Caki2 (cell line): Measurements from ENCODE around the gene IL4R. TPM values are rescaled to one million over a fixed set of nuclear protein-coding genes. Genes with fewer than 3 reads are reported as not detected.
"Not testable (repeated sequence)": the region's sequence is repeated elsewhere in the genome, so short reads cannot be mapped to it uniquely, and the experiment has no call there.

ENCODE experiments used
- DNase-seq: peaks from one replicate; pipeline ENCODE4 v3.0.0-alpha.2; 2015; ENCODE audit warnings: low read depth
- in situ Hi-C: cut with HindIII; loops from 2 replicates; pipeline ENCODE4 v1.10.0; 2016; ENCODE audit warnings: low sequenced_read_pairs, low pct_unique_long_range_greater_than_20kb, mixed read lengths
- total RNA-seq: library from RNA; depleted of rRNA; stranded (reverse); fragments of >200 nt; shearing (Covaris generic); gene quantifications from 2 replicates; pipeline ENCODE4 v1.2.3, GENCODE V29; 2014; ENCODE audit warnings: low replicate concordance

Gene IL4R
- total RNA-seq, 1 experiment from 2014 or later: 14.9 TPM

DNA sequence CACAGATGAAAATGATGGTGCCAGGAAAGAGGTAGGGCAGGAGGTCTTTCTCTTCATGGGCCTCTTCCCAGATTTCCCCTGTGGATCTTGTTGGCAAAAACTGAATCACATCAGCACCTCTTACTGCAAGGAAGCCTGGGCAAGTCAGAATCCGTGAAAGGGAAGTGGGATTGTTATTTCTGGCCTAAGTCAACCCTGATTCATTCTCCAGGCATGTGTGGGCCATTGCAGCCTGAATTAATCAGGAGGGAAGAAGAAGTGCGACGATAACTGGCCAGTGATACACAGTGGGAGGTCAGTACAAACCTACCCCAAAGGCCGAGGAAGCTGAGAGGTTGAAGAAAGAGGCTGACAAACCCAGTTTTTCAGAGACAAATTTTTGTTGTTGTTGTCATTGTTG, 27.3 kb upstream of the IL4R start:
- in situ Hi-C loops: no loop called here
- peak; percentile 85 for DNase-seq

DNA sequence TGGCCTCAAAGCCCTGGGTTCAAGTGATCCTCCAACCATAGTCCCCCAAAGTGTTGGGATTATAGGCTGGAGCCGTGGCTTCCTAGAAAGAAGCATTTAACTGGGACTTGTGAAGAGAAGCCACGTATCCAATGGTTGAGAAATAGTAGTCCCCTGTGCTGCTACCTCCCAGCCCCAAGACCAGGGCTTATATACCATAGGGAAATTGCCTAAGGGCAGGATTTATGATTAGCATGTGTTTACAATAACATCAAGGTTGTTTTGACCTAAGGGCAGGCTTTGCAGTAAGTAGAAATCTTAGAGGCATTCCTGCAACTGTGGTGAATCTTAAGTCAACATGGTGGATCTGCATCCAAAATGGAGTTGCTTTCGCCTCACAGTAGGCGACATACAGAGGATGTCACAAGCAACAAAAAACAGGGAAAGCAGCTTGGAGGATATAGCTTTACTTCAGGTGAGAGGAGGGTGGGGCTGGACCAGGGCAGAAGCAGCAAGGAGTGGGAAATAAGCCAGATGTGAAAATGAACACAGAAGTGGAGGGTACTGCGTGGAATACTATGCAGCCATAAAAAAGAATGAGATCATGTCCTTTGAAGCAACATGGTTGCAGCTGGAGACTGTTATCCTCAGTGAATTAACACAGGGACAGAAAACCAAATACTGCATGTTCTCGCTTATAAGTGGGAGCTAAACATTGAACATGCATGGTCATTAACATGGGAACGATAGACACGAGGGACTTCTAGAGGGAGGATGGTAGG, 26.5 kb upstream of the IL4R start:
- DNase-seq: no peak
- in situ Hi-C loops: no loop called here

- in situ Hi-C loops: no loop called here
- no peak for DNase-seq
Observed at GRCh38 chr16:27287887-27288286, 25.9 kb upstream of the IL4R start.

DNA sequence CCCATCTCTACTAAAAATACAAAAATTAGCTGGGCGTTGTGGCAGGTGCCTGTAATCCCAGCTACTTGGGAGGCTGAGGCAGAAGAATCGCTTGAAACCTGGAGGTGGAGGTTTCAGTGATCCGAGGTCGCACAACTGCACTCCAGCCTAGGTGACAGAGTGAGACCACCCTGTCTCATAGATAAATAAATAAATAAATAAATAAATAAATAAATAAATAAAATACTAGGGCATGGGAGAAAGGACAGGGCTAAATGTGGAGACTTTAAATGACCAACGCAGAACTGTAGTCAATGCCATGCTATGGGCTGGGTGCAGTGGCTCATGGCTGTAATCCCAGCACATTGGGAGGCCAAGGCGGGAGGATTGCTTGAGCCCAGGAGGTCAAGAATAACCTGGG, 25.5 kb upstream of the IL4R start:
- in situ Hi-C loops, DNase-seq: not testable (repeated sequence)

- no peak for DNase-seq
- in situ Hi-C loops: no loop called here
Observed at GRCh38 chr16:27289669-27290068, 24.1 kb upstream of the IL4R start.

- DNase-seq: no peak
- in situ Hi-C loops: no loop called here
Observed at GRCh38 chr16:27290562-27290961, 23.2 kb upstream of the IL4R start.

GRCh38 chr16:27291106-27291505, 22.7 kb upstream of the IL4R start:
- in situ Hi-C loops: no loop called here
- no peak for DNase-seq

GRCh38 chr16:27291722-27292240, 22.0 kb upstream of the IL4R start:
- no peak for DNase-seq
- in situ Hi-C loops: no loop called here

DNA sequence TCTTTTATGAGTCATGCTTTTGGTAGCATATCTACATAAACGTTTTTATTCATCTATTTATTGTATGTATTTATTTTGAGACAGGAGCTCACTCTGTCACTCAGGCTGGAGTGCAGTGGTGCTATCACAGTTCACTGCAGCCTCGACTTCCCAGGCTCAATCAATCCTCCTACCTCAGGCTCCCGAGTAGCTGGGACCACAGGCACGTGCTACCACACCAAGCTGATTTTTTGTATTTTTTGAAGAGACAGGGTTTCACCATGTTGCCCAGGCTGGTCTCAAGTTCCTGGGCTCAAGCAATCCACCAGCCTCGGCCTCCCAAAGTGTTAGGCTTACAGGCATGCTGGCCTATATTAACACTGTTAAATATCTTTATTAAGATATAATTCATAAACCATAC, 20.4 kb upstream of the IL4R start:
- in situ Hi-C loops: no loop called here
- DNase-seq: no peak

DNA sequence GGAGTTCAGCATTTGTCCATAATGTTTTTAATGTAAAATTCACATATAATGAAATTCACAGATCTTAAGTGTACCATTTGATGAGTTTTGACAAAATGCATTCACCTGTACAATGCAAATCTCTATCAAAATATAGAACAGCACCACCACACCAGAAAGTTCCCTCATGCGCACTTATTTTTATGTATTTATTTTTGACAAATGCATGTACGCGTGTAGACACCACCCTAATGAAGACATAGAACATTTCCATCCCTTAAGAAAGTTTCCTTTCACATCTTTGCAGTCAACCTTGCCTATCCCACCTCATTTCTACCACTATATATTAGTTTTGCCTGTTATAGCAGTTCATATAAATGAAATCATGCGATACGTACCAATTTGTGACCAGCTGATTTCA, 15.6 kb upstream of the IL4R start:
- DNase-seq: no peak
- in situ Hi-C loops: no loop called here

GRCh38 chr16:27301236-27301861, 12.4 kb upstream of the IL4R start:
- in situ Hi-C loops: no loop called here
- DNase-seq: no peak

DNA sequence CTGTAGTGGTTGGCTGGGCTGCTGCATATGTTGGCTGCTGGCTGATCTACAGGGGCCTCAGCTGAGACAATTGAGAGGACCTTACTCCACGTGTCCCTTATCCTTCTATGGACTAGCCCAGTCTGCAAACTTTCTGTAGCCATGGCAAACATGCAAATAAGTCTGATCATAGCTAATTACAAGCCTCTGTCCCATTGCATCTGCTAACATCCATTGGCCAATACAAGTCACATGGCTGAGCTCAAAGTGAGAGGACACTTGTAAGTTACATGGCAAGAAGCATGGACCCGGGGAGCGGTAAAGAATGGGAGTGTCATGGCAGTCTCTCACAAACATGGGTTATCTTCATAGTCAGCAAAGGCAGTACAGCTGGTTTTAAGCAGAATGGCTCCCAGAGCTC, 11.6 kb upstream of the IL4R start:
- in situ Hi-C loops: no loop called here
- DNase-seq: no peak

DNA sequence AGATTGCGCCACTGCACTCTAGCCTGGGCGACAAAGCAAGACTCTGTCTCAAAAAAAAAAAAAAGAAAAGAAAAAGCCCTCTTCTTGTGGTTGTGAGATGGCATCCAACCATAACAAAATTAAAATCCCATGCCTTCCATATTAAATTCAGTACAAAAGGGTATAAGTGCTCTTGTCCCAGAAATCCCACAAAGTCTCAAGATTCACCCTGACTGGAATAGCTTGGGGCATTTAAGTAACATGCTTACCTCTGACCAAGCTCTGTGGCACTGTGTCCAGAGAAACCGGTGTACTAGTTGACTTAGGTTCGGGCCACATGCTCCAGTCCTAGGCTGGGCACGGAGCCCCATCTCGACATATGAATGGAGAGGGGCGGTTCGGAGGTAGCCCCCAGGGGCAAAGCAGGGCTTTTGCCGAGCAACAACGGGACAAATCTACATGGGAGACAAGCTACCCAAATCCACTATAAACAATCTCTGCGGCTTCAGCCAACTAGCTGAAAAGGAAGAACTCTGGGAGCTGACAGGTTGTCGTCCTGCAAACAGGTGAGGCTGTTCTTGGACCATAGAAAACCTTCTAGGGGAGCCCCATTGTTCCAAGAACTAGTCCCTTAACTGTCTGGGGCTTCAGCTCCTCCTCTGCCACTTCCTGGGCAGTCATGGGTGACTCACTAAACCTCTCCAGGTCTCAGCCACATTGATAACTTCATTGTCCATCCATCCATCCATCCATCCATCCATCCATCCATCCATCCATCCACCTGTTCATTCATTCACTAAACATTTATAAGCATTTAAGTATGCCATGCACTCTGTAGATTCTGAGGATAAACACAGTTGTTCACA, 10.3 kb upstream of the IL4R start:
- no peak for DNase-seq

GRCh38 chr16:27304102-27304501, 9.7 kb upstream of the IL4R start:
- in situ Hi-C loops: no loop called here
- no peak for DNase-seq

More for the DNA sequence above, 10.3 kb upstream of the IL4R start:
- in situ Hi-C loops: no loop called here

- DNase-seq: no peak
- in situ Hi-C loops: no loop called here
Observed at GRCh38 chr16:27304881-27305745, 8.7 kb upstream of the IL4R start.

GRCh38 chr16:27305839-27306442, 7.8 kb upstream of the IL4R start:
- no peak for DNase-seq
- in situ Hi-C loops: no loop called here

GRCh38 chr16:27308792-27309191, 5.0 kb upstream of the IL4R start:
- in situ Hi-C loops: no loop called here
- DNase-seq: no peak
